Measurements from ENCODE around the gene CADPS. TPM values are rescaled to one million over a fixed set of nuclear protein-coding genes. Genes with fewer than 3 reads are reported as not detected.

The CADPS gene
- total RNA-seq, 1 experiment from 2014 or later: not detected

- ChIA-PET CTCF (no interaction called here), POLR2A (no interaction called here)
- no peak overlapping the region for H3K4me3 ChIP-seq (ENCODE audit: low read depth in 2 of 2, low read length in 2 of 2)
- BruUV-seq (replicated peaks): no TSS peak
- H3K27ac ChIP-seq (ENCODE audit: low read length): no peak overlapping the region
- ATAC-seq: no peak
- no peaks in the 10 kb centered on the region for H3K36me3 ChIP-seq (ENCODE audit: control insufficient read depth, insufficient read depth, low read length)
- no peak for TF ChIP-seq REST (IDR thresholded peaks at IDR 0.05; ENCODE audit: insufficient read depth in 1 of 2, low read depth in 2 of 2, low read length in 1 of 2)
- intact Hi-C loops (cut with micrococcal nuclease; ENCODE audit: unreplicated experiment): no loop called here
- no peaks in the 10 kb centered on the region for H3K9me3 ChIP-seq (ENCODE audit: control insufficient read depth, insufficient read depth, low read depth, low read length)
- in situ Hi-C loops (cut with HindIII; ENCODE audit: low pct_unique_long_range_greater_than_20kb, low sequenced_read_pairs): no loop called here
- DNase-seq (ENCODE audit: low read depth, low spot score): no peak
- no peaks in the 10 kb centered on the region for H3K27me3 ChIP-seq (ENCODE audit: control insufficient read depth, insufficient read depth, low read length)
- no peaks in the 10 kb centered on the region for H3K4me1 ChIP-seq (ENCODE audit: control insufficient read depth, insufficient read depth, low read length)
These were observed 42.9 kb upstream of the CADPS start for GRCh38 chr3:62918131-62918530.

- ATAC-seq (no peak), DNase-seq (ENCODE audit: low read depth, low spot score) (no peak)
- ChIA-PET CTCF (no interaction called here), POLR2A (no interaction called here)
- Histone ChIP-seq H3K4me3 (ENCODE audit: low read depth in 2 of 2, low read length in 2 of 2) (no peak overlapping the region), H3K9me3 (ENCODE audit: control insufficient read depth, insufficient read depth, low read depth, low read length) (no peaks in the 10 kb centered on the region), H3K4me1 (ENCODE audit: control insufficient read depth, insufficient read depth, low read length) (no peaks in the 10 kb centered on the region), H3K36me3 (ENCODE audit: control insufficient read depth, insufficient read depth, low read length) (no peaks in the 10 kb centered on the region), H3K27me3 (ENCODE audit: control insufficient read depth, insufficient read depth, low read length) (no peaks in the 10 kb centered on the region), H3K27ac (ENCODE audit: low read length) (no peak overlapping the region)
- no TSS peak for BruUV-seq (replicated peaks)
- in situ Hi-C loops (cut with HindIII; ENCODE audit: low pct_unique_long_range_greater_than_20kb, low sequenced_read_pairs) (no loop called here), intact Hi-C loops (cut with micrococcal nuclease; ENCODE audit: unreplicated experiment) (no loop called here)
- TF ChIP-seq POLR2AphosphoS5 (IDR thresholded peaks at IDR 0.05; ENCODE audit: low read depth, low read length) (no peak), SIN3A (IDR thresholded peaks at IDR 0.05; ENCODE audit: borderline replicate concordance, insufficient read depth, low read depth, low read length) (no peak)
These were observed 36.3 kb upstream of the CADPS start for GRCh38 chr3:62911526-62911925.

- no peak for DNase-seq (ENCODE audit: low read depth, low spot score)
- no peak overlapping the region for H3K4me3 ChIP-seq (ENCODE audit: low read depth in 2 of 2, low read length in 2 of 2)
- TF ChIP-seq CTCF (IDR thresholded peaks at IDR 0.05) (no peak), SIN3A (IDR thresholded peaks at IDR 0.05; ENCODE audit: borderline replicate concordance, insufficient read depth, low read depth, low read length) (no peak), TCF7L2 (IDR thresholded peaks at IDR 0.05; ENCODE audit: low read depth, low read length) (no peak), REST (IDR thresholded peaks at IDR 0.05; ENCODE audit: insufficient read depth in 1 of 2, low read depth in 2 of 2, low read length in 1 of 2) (no peak), POLR2AphosphoS5 (IDR thresholded peaks at IDR 0.05; ENCODE audit: low read depth, low read length) (no peak)
- no peaks in the 10 kb centered on the region for H3K9me3 ChIP-seq (ENCODE audit: control insufficient read depth, insufficient read depth, low read depth, low read length)
- H3K36me3 ChIP-seq (ENCODE audit: control insufficient read depth, insufficient read depth, low read length): no peaks in the 10 kb centered on the region
- no peak overlapping the region for H3K27ac ChIP-seq (ENCODE audit: low read length)
- H3K27me3 ChIP-seq (ENCODE audit: control insufficient read depth, insufficient read depth, low read length): no peaks in the 10 kb centered on the region
- intact Hi-C loops (cut with micrococcal nuclease; ENCODE audit: unreplicated experiment): no loop called here
- BruUV-seq (replicated peaks): no TSS peak
- no peak for ATAC-seq
- CTCF ChIA-PET: no interaction called here
- POLR2A ChIA-PET: no interaction called here
- in situ Hi-C loops (cut with HindIII; ENCODE audit: low pct_unique_long_range_greater_than_20kb, low sequenced_read_pairs): no loop called here
- H3K4me1 ChIP-seq (ENCODE audit: control insufficient read depth, insufficient read depth, low read length): no peaks in the 10 kb centered on the region
These were observed 30.1 kb upstream of the CADPS start for GRCh38 chr3:62905331-62905730.
